Measurements from ENCODE around the gene IBA57. TPM values are rescaled to one million over a fixed set of nuclear protein-coding genes. Genes with fewer than 3 reads are reported as not detected.

The IBA57 gene
- total RNA-seq, 2 experiments from 2014 or later, result 9.1 to 9.9 TPM

GRCh38 chr1:228142155-228142691, 23.4 kb upstream of the IBA57 start:
- TF ChIP-seq EZH2phosphoT487 (IDR thresholded peaks at IDR 0.05; ENCODE audit: borderline replicate concordance, low read depth, low read length) (no peak), CTCF (conservative IDR thresholded peaks at IDR 0.05; ENCODE audit: low read length) (no peak)
- POLR2A ChIA-PET, result interaction anchor here (1.3 kb wide), 1 partner anchor 22 kb away, joined by 8 read pairs; the partner anchor contains the start of gene IBA57
- H3K9me3 ChIP-seq (ENCODE audit: low read length), result no peaks in the 10 kb centered on the region

GRCh38 chr1:228142701-228143136, 22.9 kb upstream of the IBA57 start:
- Histone ChIP-seq H4K20me1 (ENCODE audit: insufficient read depth, low read length) (peaks cover 16% of the 10 kb centered on the region; the same call in 1 of the 2 replicates), H3K4me3 (ENCODE audit: low read depth, low read length, poor library complexity, severe bottlenecking) (peak overlapping the region; percentile 92), H3K4me2 (ENCODE audit: low read length) (peak overlapping the region; percentile 99), H3K9me2 (ENCODE audit: insufficient read depth, low read length) (no peaks in the 10 kb centered on the region), H3K9me3 (ENCODE audit: low read length) (no peaks in the 10 kb centered on the region), H3K4me1 (ENCODE audit: insufficient read depth, low read length, poor library complexity, severe bottlenecking) (peaks cover 55% of the 10 kb centered on the region), H3K27ac (ENCODE audit: low read depth, low read length, poor library complexity, severe bottlenecking) (peak overlapping the region; percentile 51), H3K79me2 (ENCODE audit: insufficient read depth, low read depth, low read length) (peaks cover 47% of the 10 kb centered on the region), H2AFZ (ENCODE audit: low read length) (no peak overlapping the region), H3K36me3 (ENCODE audit: insufficient read depth, low read length) (peaks cover 34% of the 10 kb centered on the region)
- ChIA-PET POLR2A (interaction anchor here (1.1 to 1.3 kb wide), 2 partner anchors 14 to 22 kb away, joined by 4 to 8 read pairs; partner anchors contain the start of gene IBA57), CTCF (ENCODE audit: unreplicated experiment) (interaction anchor here (0.5 kb wide), 1 partner anchor 71 kb away, joined by 5 read pairs; no protein-coding TSS in a partner anchor)
- BruUV-seq (replicated peaks), result no TSS peak
- TF ChIP-seq EZH2phosphoT487 (IDR thresholded peaks at IDR 0.05; ENCODE audit: borderline replicate concordance, low read depth, low read length) (no peak), CTCF (conservative IDR thresholded peaks at IDR 0.05; ENCODE audit: low read length) (no peak)
- intact Hi-C loops (cut with micrococcal nuclease; ENCODE audit: unreplicated experiment), result no loop called here
- no peak for DNase-seq (ENCODE audit: low spot score)

More at GRCh38 chr1:228142155-228142691, 23.4 kb upstream of the IBA57 start:
- no TSS peak for BruUV-seq (replicated peaks)
- Histone ChIP-seq H3K27ac (ENCODE audit: low read depth, low read length, poor library complexity, severe bottlenecking) (peak overlapping the region; percentile 51), H3K4me2 (ENCODE audit: low read length) (peak overlapping the region; percentile 99), H2AFZ (ENCODE audit: low read length) (no peak overlapping the region), H3K79me2 (ENCODE audit: insufficient read depth, low read depth, low read length) (peaks cover 47% of the 10 kb centered on the region), H4K20me1 (ENCODE audit: insufficient read depth, low read length) (peaks cover 16% of the 10 kb centered on the region; the same call in 1 of the 2 replicates), H3K36me3 (ENCODE audit: insufficient read depth, low read length) (peaks cover 31% of the 10 kb centered on the region), H3K4me1 (ENCODE audit: insufficient read depth, low read length, poor library complexity, severe bottlenecking) (peaks cover 60% of the 10 kb centered on the region), H3K4me3 (ENCODE audit: low read depth, low read length, poor library complexity, severe bottlenecking) (peak overlapping the region; percentile 92), H3K9me2 (ENCODE audit: insufficient read depth, low read length) (no peaks in the 10 kb centered on the region)
- peak; percentile 66 for DNase-seq (ENCODE audit: low spot score)
- CTCF ChIA-PET (ENCODE audit: unreplicated experiment), result interaction anchor here (0.5 to 0.9 kb wide), 2 partner anchors 22 to 71 kb away, joined by 3 to 5 read pairs; no protein-coding TSS in a partner anchor
- intact Hi-C loops (cut with micrococcal nuclease; ENCODE audit: unreplicated experiment), result no loop called here
